SH-SY5Y (cell line): Measurements from ENCODE around the gene TRIM13.

Experiments
- GATA2 ChIP-seq: IDR thresholded peaks from 2 replicates; pipeline ENCODE4 v1.6.1; 2011; ENCODE audit warnings: mild to moderate bottlenecking, low read depth, low read length
- GATA3 ChIP-seq: IDR thresholded peaks from 2 replicates; pipeline ENCODE4 v1.6.1; 2011; ENCODE audit warnings: low read depth, mild to moderate bottlenecking, low read length, moderate library complexity

GRCh38 chr13:49956131-49956530 lies 40.7 kb upstream of the TRIM13 start:
- TF ChIP-seq GATA2: no peak
- no peak for TF ChIP-seq GATA3
